ENCODE results near the gene IL18BP. TPM values are rescaled to one million over a fixed set of nuclear protein-coding genes. Genes with fewer than 3 reads are reported as not detected.
A peak's percentile ranks its signal among the peaks of the same experiment; 100 is the strongest.

Gene IL18BP
- total and polyA plus RNA-seq, 9 of the 15 experiments (the other 6 are each of a cell fraction or from before 2014, with no cell fraction given): 0.34 to 9.4 (median 3.2) TPM

GRCh38 chr11:71996946-71997345 lies 1.8 kb upstream of the IL18BP start:
- no TSS peak for BruUV-seq (replicated peaks)
- CTCF ChIA-PET (ENCODE audit: low intra/inter-chr PET ratio): interaction anchor here (0.6 kb wide), 1 partner anchor 450 kb away, joined by 3 read pairs; no protein-coding TSS in a partner anchor

More at GRCh38 chr11:71996946-71997345, 1.8 kb upstream of the IL18BP start:
- peaks cover 10% of the 10 kb centered on the region for H4K20me1 ChIP-seq (replicated peaks; ENCODE audit: control insufficient read depth, insufficient read depth, low read length)
- H3K27me3 ChIP-seq (ENCODE audit: control insufficient read depth in 2 of 2, insufficient read depth in 2 of 2, low read length in 2 of 2): no peaks in the 10 kb centered on the region
- TF ChIP-seq ZNF717 (CRISPR knock-in tag; IDR thresholded peaks at IDR 0.05): no peak
- TF ChIP-seq REST (IDR thresholded peaks at IDR 0.05; ENCODE audit: borderline replicate concordance): peak; percentile 39; the same call in 1 of the 2 replicates
- no peak for TF ChIP-seq REST (CRISPR knock-in tag; IDR thresholded peaks at IDR 0.05; ENCODE audit: low read depth)
- TF ChIP-seq MEIS2 (IDR thresholded peaks at IDR 0.05; ENCODE audit: partially characterized antibody): peak; percentile 14
- TF ChIP-seq EHMT2 (IDR thresholded peaks at IDR 0.05): peak; percentile 35; the same call in 1 of the 2 replicates
- TF ChIP-seq PBX2 (CRISPR knock-in tag; IDR thresholded peaks at IDR 0.05; ENCODE audit: low read depth): no peak
- 0 out of 2 replicates have a peak, but pooled peaks have one; percentile 11 for TF ChIP-seq PBX2 (tag; conservative IDR thresholded peaks at IDR 0.05; ENCODE audit: low read depth)
- TF ChIP-seq SMAD2 (IDR thresholded peaks at IDR 0.05; ENCODE audit: low read depth, low read length): no peak
- TF ChIP-seq FOXK1 (CRISPR knock-in tag; IDR thresholded peaks at IDR 0.05; ENCODE audit: borderline replicate concordance): no peak
- no peak overlapping the region for H3K4me3 ChIP-seq
- H3K36me3 ChIP-seq (ENCODE audit: control insufficient read depth, insufficient read depth, low read length): peaks cover 52% of the 10 kb centered on the region
- no peak overlapping the region for H2AFZ ChIP-seq (ENCODE audit: low read depth, low read length)
- intact Hi-C loops (cut with micrococcal nuclease): loop anchor here (5.0 kb wide), 1 partner anchor 135 kb away; no protein-coding TSS in a partner anchor
- H3K27ac ChIP-seq (ENCODE audit: extremely low read depth, low read depth, low read length): no peak overlapping the region; the same call in 2 of the 3 replicates
- H3K9me1 ChIP-seq (ENCODE audit: control insufficient read depth, insufficient read depth, low read length): peaks cover 14% of the 10 kb centered on the region
- POLR2A ChIA-PET: interaction anchor here (3.5 kb wide), 1 partner anchor 8 kb away, joined by 12 read pairs; no protein-coding TSS in a partner anchor
- no peak for ATAC-seq
- H3K79me2 ChIP-seq (ENCODE audit: control insufficient read depth, insufficient read depth, low read length): no peaks in the 10 kb centered on the region
- in situ Hi-C loops (cut with MboI): no loop called here
- peaks cover 44 to 66% of the 10 kb centered on the region in 2 experiments for H3K4me1 ChIP-seq (replicated peaks in 1 of 2; ENCODE audit: control insufficient read depth in 2 of 2, insufficient read depth in 2 of 2, low read length in 2 of 2)
- no peak overlapping the region for H3K9ac ChIP-seq (ENCODE audit: insufficient read depth in 1 of 2, low read depth in 2 of 2, low read length in 2 of 2)
- no peaks in the 10 kb centered on the region for H3K9me3 ChIP-seq (replicated peaks; ENCODE audit: control insufficient read depth, insufficient read depth, low read depth, low read length)
- no peak overlapping the region for H3K4me2 ChIP-seq (ENCODE audit: insufficient read depth, low read length)
- no peak for DNase-seq (ENCODE audit: extremely low read depth in 1 of 4, low spot score in 3 of 4)
- WGBS (ENCODE audit: insufficient coverage, low coverage, missing lambda C conversion rate): 86% methylated on average over 8 of the region's 8 CpGs
- no peak for FAIRE-seq
